ENCODE data around the gene SUN5. TPM values are rescaled to one million over a fixed set of nuclear protein-coding genes. Genes with fewer than 3 reads are reported as not detected.

Gene SUN5
- total RNA-seq, 1 experiment from 2014 or later, result not detected

GRCh38 chr20:32985596-32985995 is 18.6 kb downstream of the SUN5 start:
- CTCF ChIA-PET, result interaction anchor here (1.1 kb wide), 1 partner anchor 277 kb away, joined by 5 read pairs; no protein-coding TSS in a partner anchor
- no peak for TF ChIP-seq CTCF (IDR thresholded peaks at IDR 0.05; ENCODE audit: unreplicated experiment)
- no peaks in the 10 kb centered on the region for H3K4me1 Mint-ChIP-seq (ENCODE audit: low read depth, unreplicated experiment)
- DNase-seq, result no peak
- no peak overlapping the region for H3K4me3 Mint-ChIP-seq (ENCODE audit: low read depth, unreplicated experiment)
- H3K27ac Mint-ChIP-seq (ENCODE audit: unreplicated experiment), result no peak overlapping the region
- no TSS peak for BruUV-seq (replicated peaks)
- H3K27me3 Mint-ChIP-seq (ENCODE audit: unreplicated experiment), result peaks cover 68% of the 10 kb centered on the region
- H3K9me3 Mint-ChIP-seq (ENCODE audit: low read depth, unreplicated experiment), result no peaks in the 10 kb centered on the region
- intact Hi-C loops (cut with micrococcal nuclease; ENCODE audit: unreplicated experiment), result no loop called here
- H3K36me3 Mint-ChIP-seq (ENCODE audit: insufficient read depth, unreplicated experiment), result peaks cover 8% of the 10 kb centered on the region

GRCh38 chr20:32984631-32985354 is 19.4 kb downstream of the SUN5 start:
- no peak overlapping the region for H3K4me3 Mint-ChIP-seq (ENCODE audit: low read depth, unreplicated experiment)
- intact Hi-C loops (cut with micrococcal nuclease; ENCODE audit: unreplicated experiment), result no loop called here
- no peak for TF ChIP-seq CTCF (IDR thresholded peaks at IDR 0.05; ENCODE audit: unreplicated experiment)
- no peaks in the 10 kb centered on the region for H3K4me1 Mint-ChIP-seq (ENCODE audit: low read depth, unreplicated experiment)
- no peaks in the 10 kb centered on the region for H3K9me3 Mint-ChIP-seq (ENCODE audit: low read depth, unreplicated experiment)
- no peak overlapping the region for H3K27ac Mint-ChIP-seq (ENCODE audit: unreplicated experiment)
- BruUV-seq (replicated peaks), result no TSS peak
- peaks cover 8% of the 10 kb centered on the region for H3K36me3 Mint-ChIP-seq (ENCODE audit: insufficient read depth, unreplicated experiment)
- H3K27me3 Mint-ChIP-seq (ENCODE audit: unreplicated experiment), result peaks cover 72% of the 10 kb centered on the region
- no peak for DNase-seq
- CTCF ChIA-PET, result interaction anchor here (0.5 to 1.1 kb wide), 3 partner anchors 218 to 449 kb away, joined by 3 to 5 read pairs (median 4); no protein-coding TSS in a partner anchor

GRCh38 chr20:32984196-32984595 is 20.0 kb downstream of the SUN5 start:
- no peak for TF ChIP-seq CTCF (IDR thresholded peaks at IDR 0.05; ENCODE audit: unreplicated experiment)
- CTCF ChIA-PET, result no interaction called here
- DNase-seq, result no peak
- Mint-ChIP-seq H3K36me3 (ENCODE audit: insufficient read depth, unreplicated experiment) (peaks cover 8% of the 10 kb centered on the region), H3K27me3 (ENCODE audit: unreplicated experiment) (peaks cover 78% of the 10 kb centered on the region), H3K27ac (ENCODE audit: unreplicated experiment) (no peak overlapping the region), H3K4me3 (ENCODE audit: low read depth, unreplicated experiment) (no peak overlapping the region), H3K4me1 (ENCODE audit: low read depth, unreplicated experiment) (no peaks in the 10 kb centered on the region), H3K9me3 (ENCODE audit: low read depth, unreplicated experiment) (no peaks in the 10 kb centered on the region)
- no TSS peak for BruUV-seq (replicated peaks)
- intact Hi-C loops (cut with micrococcal nuclease; ENCODE audit: unreplicated experiment), result no loop called here

- Mint-ChIP-seq H3K27ac (ENCODE audit: unreplicated experiment) (no peak overlapping the region), H3K4me3 (ENCODE audit: low read depth, unreplicated experiment) (no peak overlapping the region), H3K4me1 (ENCODE audit: low read depth, unreplicated experiment) (no peaks in the 10 kb centered on the region), H3K9me3 (ENCODE audit: low read depth, unreplicated experiment) (no peaks in the 10 kb centered on the region), H3K36me3 (ENCODE audit: insufficient read depth, unreplicated experiment) (peaks cover 8% of the 10 kb centered on the region), H3K27me3 (ENCODE audit: unreplicated experiment) (peaks cover 84% of the 10 kb centered on the region)
- no TSS peak for BruUV-seq (replicated peaks)
- CTCF ChIA-PET, result no interaction called here
- intact Hi-C loops (cut with micrococcal nuclease; ENCODE audit: unreplicated experiment), result no loop called here
- DNase-seq, result no peak
- no peak for TF ChIP-seq CTCF (IDR thresholded peaks at IDR 0.05; ENCODE audit: unreplicated experiment)
Measured at GRCh38 chr20:32983459-32984112, 20.6 kb downstream of the SUN5 start.

All from Calu3 (cell line).